ENCODE measurements around the gene TLCD1.

The TLCD1 gene, protein sequence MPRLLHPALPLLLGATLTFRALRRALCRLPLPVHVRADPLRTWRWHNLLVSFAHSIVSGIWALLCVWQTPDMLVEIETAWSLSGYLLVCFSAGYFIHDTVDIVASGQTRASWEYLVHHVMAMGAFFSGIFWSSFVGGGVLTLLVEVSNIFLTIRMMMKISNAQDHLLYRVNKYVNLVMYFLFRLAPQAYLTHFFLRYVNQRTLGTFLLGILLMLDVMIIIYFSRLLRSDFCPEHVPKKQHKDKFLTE

DNA sequence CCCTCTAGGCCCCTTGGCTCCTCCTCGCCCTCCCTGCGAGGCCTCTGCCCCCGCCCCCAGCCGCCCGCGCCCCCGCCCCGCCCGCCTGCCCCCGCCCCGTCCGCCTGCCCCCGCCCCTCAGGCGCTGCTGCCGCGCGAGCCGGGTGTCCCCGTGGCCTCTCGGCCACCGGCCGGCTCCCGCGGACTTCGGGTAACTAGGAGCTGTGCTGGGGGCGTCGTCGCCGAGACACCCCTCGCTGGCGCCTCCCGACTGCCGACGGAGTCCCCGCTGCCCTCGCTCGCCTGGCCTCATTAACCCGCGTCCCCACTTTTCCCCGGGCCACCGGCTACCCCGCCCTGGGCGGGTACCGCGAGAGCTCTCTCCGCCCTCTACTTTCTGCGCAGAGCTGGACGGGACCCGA lies at the start of gene TLCD1:
Gene TLCD1, minus strand, starts transcription at position 8 of the 401 bp plus-strand sequence. CDS start 136 bp downstream, outside the sequence.
- TF ChIP-seq CTCF (conservative IDR thresholded peaks at IDR 0.05; ENCODE audit: low read depth): no peak
- peak; percentile 82 for DNase-seq (ENCODE audit: low spot score)
- CTCF ChIA-PET: interaction anchor here (0.5 to 5.6 kb wide), 22 partner anchors 9 to 386 kb away, joined by 3 to 249 read pairs (median 5); partner anchors contain the start of genes FLOT2, PHF12 and TRAF4
- peak within 1 kb of the TSS; percentile 99 for H3K27ac ChIP-seq
- POLR2A ChIA-PET (ENCODE audit: low non-redundant PET): interaction anchor here (0.5 to 5.5 kb wide), 5 partner anchors 18 to 223 kb away, joined by 3 to 95 read pairs (median 5); partner anchors contain the start of gene TRAF4

- peak overlapping the region; percentile 74; the same call in 1 of the 2 replicates for H3K27ac ChIP-seq
- CTCF ChIA-PET: interaction anchor here (0.6 to 1.9 kb wide), 4 partner anchors 10 to 175 kb away, joined by 3 to 15 read pairs (median 4); no protein-coding TSS in a partner anchor
- no peak for TF ChIP-seq CTCF (conservative IDR thresholded peaks at IDR 0.05; ENCODE audit: low read depth)
- POLR2A ChIA-PET (ENCODE audit: low non-redundant PET): no interaction called here
- no peak for DNase-seq (ENCODE audit: low spot score)
Measured at GRCh38 chr17:28774206-28774605, 48.2 kb upstream of the TLCD1 start.

DNA sequence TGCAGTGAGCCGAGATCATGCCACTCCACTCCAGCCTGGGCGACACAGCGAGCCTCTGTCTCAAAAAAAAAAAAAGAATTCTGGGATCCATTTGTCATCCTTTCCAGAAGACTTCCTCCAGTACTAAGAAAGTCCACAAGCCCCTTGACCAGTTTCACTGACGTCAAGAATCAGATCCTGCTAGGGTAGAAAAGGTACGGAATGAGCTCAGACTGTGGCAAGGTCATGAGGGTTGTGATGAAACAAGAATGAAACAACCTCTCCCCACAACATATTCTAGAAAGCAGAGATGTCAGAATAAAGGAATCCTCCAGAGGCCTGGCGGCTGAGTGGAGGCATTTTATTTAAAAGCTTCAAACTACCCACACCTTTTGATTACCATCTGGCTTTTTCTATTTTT lies 47.7 kb upstream of the TLCD1 start:
- TF ChIP-seq CTCF (conservative IDR thresholded peaks at IDR 0.05; ENCODE audit: low read depth): no peak
- no peak for DNase-seq (ENCODE audit: low spot score)
- POLR2A ChIA-PET (ENCODE audit: low non-redundant PET): no interaction called here
- CTCF ChIA-PET: interaction anchor here (0.7 to 1.9 kb wide), 3 partner anchors 10 to 175 kb away, joined by 4 to 15 read pairs (median 4); no protein-coding TSS in a partner anchor
- no peak overlapping the region for H3K27ac ChIP-seq

- no peak overlapping the region for H3K27ac ChIP-seq
- TF ChIP-seq CTCF (conservative IDR thresholded peaks at IDR 0.05; ENCODE audit: low read depth): no peak
- POLR2A ChIA-PET (ENCODE audit: low non-redundant PET): interaction anchor here (0.7 kb wide), 1 partner anchor 183 kb away, joined by 3 read pairs; no protein-coding TSS in a partner anchor
- CTCF ChIA-PET: interaction anchor here (0.5 to 4.2 kb wide), 12 partner anchors 15 to 390 kb away, joined by 3 to 25 read pairs (median 4); partner anchors contain the start of genes DHRS13 and TLCD1
- DNase-seq (ENCODE audit: low spot score): no peak
Measured at GRCh38 chr17:28765038-28765437, 39.0 kb upstream of the TLCD1 start.

DNA sequence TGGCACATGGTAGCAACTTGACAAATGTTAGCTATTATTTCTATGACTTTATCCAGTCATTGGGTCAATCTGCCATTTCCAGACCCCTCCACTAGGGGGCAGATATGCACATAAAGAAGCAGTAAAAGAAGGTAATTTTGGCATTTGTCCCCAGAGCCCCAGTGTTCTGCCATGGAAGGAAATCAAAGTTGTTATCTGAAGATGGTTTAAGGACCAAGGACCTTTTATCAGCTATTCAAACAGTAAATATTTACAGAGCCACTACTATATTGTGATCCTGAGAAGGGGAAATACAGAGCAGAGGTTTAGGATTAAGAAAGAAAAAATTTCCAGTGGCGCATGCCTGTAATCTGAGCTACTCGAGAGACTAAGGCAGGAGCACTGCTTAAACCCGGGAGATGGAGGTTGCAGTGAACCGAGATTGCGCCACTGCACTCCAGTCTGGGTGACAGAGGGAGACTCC lies 37.8 kb upstream of the TLCD1 start:
- peak overlapping the region; percentile 57 for H3K27ac ChIP-seq
- DNase-seq (ENCODE audit: low spot score): peak; percentile 61
- CTCF ChIA-PET: interaction anchor here (0.6 to 4.2 kb wide), 23 partner anchors 8 to 190 kb away, joined by 3 to 25 read pairs (median 4); partner anchors contain the start of genes DHRS13, FAM222B and TLCD1
- TF ChIP-seq CTCF (conservative IDR thresholded peaks at IDR 0.05; ENCODE audit: low read depth): peak; percentile 87
- POLR2A ChIA-PET (ENCODE audit: low non-redundant PET): interaction anchor here (0.5 kb wide), 1 partner anchor 49 kb away, joined by 8 read pairs; no protein-coding TSS in a partner anchor

DNA sequence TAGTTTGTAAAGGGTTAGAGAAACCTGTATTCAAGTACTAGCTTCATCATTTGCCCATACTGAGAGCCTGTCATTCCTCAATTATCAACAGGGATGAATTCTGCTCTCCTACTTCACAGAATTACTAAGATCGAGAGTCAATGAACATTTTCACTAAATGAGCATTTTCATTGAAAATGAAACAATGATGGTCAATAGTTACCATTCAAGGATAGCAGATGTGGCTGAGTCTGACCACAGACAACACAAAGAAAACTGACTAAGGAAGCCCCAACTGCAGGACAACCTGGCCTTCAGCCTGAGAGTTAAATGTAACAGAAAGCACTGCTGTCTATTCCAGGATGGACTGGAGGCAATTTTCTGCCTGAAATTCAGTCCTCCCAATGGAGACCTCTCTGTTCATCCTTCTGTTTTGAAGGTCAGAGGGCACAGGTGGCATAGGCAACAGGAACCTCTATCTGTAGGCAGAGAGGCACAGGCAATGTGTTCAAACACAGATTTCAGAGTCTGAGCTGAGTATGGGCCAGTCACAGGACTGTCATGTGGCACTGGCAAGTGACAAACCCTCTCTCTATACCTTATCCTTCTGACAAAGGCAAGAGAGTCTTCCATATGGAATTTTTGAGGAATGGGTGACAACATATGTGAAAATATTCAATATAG lies 37.2 kb upstream of the TLCD1 start:
- no peak for DNase-seq (ENCODE audit: low spot score)
- POLR2A ChIA-PET (ENCODE audit: low non-redundant PET): interaction anchor here (0.5 kb wide), 1 partner anchor 50 kb away, joined by 8 read pairs; no protein-coding TSS in a partner anchor
- H3K27ac ChIP-seq: no peak overlapping the region
- TF ChIP-seq CTCF (conservative IDR thresholded peaks at IDR 0.05; ENCODE audit: low read depth): no peak
- CTCF ChIA-PET: interaction anchor here (0.6 to 4.2 kb wide), 22 partner anchors 8 to 190 kb away, joined by 3 to 25 read pairs (median 5); partner anchors contain the start of genes DHRS13, FAM222B and TLCD1
